GM12891 (cell line): Measurements from ENCODE around the gene PLEKHS1.
"Not testable (repeated sequence)": the region's sequence is repeated elsewhere in the genome, so short reads cannot be mapped to it uniquely, and the experiment has no call there.

Experiments used
- DNase-seq: peaks from one replicate; pipeline ENCODE4 v3.0.0; 2011; ENCODE audit warnings: low spot score; ENCODE audit not compliant: insufficient read length
- FAIRE-seq: peaks from 2 replicates; lab custom pipeline; 2011; peaks lifted over from hg19 to GRCh38; lab: Jason Lieb, UNC
- PAX5 ChIP-seq: IDR thresholded peaks from 2 replicates; pipeline ENCODE4 v1.6.1; 2011; ENCODE audit warnings: low read length, moderate library complexity, mild to moderate bottlenecking; ENCODE audit not compliant: insufficient read depth, severe bottlenecking
- POLR2A ChIP-seq: IDR thresholded peaks from 2 replicates; pipeline ENCODE4 v1.6.1; 2011; ENCODE audit warnings: low read depth, low read length, control low read depth
- POLR2AphosphoS5 ChIP-seq: IDR thresholded peaks from 2 replicates; pipeline ENCODE4 v1.6.1; 2011; ENCODE audit warnings: low read depth, low read length, control low read depth
- POU2F2 ChIP-seq: IDR thresholded peaks from 2 replicates; pipeline ENCODE4 v1.6.1; 2011; ENCODE audit warnings: low read depth, mild to moderate bottlenecking, control low read depth, low read length, moderate library complexity
- SPI1 ChIP-seq: IDR thresholded peaks from 2 replicates; pipeline ENCODE4 v1.6.1; 2011; ENCODE audit warnings: low read depth, low read length, control low read depth
- TAF1 ChIP-seq: IDR thresholded peaks from 2 replicates; pipeline ENCODE4 v1.6.1; 2011; ENCODE audit warnings: low read depth, low read length, control low read depth

The PLEKHS1 gene

GRCh38 chr10:113756940-113757543 is 5.6 kb downstream of the PLEKHS1 start:
- FAIRE-seq = no peak
- TF ChIP-seq POLR2A (no peak), POU2F2 (no peak), SPI1 (no peak), TAF1 (no peak), POLR2AphosphoS5 (no peak), PAX5 (no peak)
- no peak for DNase-seq

GRCh38 chr10:113762083-113762482 is 10.6 kb downstream of the PLEKHS1 start:
- FAIRE-seq (no peak), DNase-seq (no peak)

GRCh38 chr10:113764582-113764981 is 13.1 kb downstream of the PLEKHS1 start:
- DNase-seq (no peak), FAIRE-seq (no peak)
- no peak for TF ChIP-seq POU2F2
- no peak for TF ChIP-seq TAF1
- no peak for TF ChIP-seq POLR2A
- TF ChIP-seq PAX5 = no peak
- no peak for TF ChIP-seq POLR2AphosphoS5
- no peak for TF ChIP-seq SPI1

More at GRCh38 chr10:113762083-113762482, 10.6 kb downstream of the PLEKHS1 start:
- TF ChIP-seq SPI1 (no peak), PAX5 (no peak), POLR2AphosphoS5 (no peak), TAF1 (no peak), POLR2A (no peak), POU2F2 (no peak)

- no peak for DNase-seq
- no peak for TF ChIP-seq SPI1
- TF ChIP-seq PAX5 = no peak
- no peak for TF ChIP-seq POLR2AphosphoS5
- no peak for TF ChIP-seq TAF1
- TF ChIP-seq POU2F2 = no peak
- TF ChIP-seq POLR2A = no peak
- no peak for FAIRE-seq
These were observed 14.4 kb downstream of the PLEKHS1 start for GRCh38 chr10:113765910-113766309.

DNA sequence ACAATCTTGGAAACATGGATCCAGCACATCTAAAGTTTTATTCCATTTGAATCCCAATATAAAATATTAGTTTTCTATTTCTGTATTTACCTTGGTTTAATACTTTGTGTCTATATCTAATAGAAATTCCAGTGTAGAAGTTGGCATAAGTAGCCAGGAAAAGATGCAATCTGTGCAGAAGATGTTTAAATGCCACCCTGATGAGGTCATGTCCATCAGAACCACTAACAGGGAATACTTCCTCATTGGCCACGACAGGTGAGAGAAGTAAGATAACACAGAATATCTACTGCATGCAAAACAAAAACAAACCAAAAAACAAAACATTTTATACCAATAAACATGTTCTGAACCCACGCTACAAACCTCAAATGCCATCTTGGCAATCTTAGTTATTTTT is 15.7 kb downstream of the PLEKHS1 start:
- FAIRE-seq (no peak), DNase-seq (no peak)
- TF ChIP-seq TAF1 (no peak), POLR2AphosphoS5 (no peak), POU2F2 (no peak), PAX5 (no peak), POLR2A (no peak), SPI1 (no peak)

GRCh38 chr10:113770346-113770745 is 18.9 kb downstream of the PLEKHS1 start:
- TF ChIP-seq POU2F2 (no peak), PAX5 (no peak), POLR2A (no peak), POLR2AphosphoS5 (no peak), SPI1 (no peak), TAF1 (no peak)
- DNase-seq = no peak
- FAIRE-seq = no peak

GRCh38 chr10:113771131-113771530 is 19.6 kb downstream of the PLEKHS1 start:
- not testable (repeated sequence) for FAIRE-seq, DNase-seq

DNA sequence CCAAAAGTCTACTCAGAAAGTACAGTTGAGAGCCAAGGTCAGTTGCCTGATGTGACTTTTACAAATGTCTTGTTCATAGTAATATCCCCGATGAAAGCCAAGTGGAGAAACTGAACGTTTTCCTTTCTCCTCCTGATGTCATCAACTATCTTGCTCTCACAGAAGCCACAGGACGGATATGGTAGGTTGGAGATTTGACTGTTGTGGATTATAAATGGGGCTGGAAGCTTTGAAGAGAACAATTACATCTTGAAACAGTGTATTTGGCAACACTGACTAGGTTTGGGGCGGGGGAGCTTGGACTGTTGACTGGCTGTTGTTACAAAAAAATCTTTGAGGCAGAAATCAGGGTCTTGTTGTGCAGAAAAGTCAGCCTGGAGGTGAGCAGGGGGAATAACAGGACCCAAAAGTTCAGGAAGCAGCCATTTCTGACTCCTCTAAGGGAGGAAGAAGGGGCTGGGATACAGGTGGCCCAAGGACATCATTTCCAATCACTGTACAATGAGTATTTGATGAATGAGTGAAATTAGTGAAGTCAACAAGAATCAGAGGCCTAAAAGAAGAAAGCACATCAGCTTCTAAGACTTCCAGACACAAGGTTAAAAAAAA is 24.3 kb downstream of the PLEKHS1 start:
- no peak for FAIRE-seq
- DNase-seq = no peak
- TF ChIP-seq PAX5 = no peak
- TF ChIP-seq POU2F2 = no peak
- TF ChIP-seq TAF1 = no peak
- no peak for TF ChIP-seq SPI1
- TF ChIP-seq POLR2A = no peak
- no peak for TF ChIP-seq POLR2AphosphoS5

DNA sequence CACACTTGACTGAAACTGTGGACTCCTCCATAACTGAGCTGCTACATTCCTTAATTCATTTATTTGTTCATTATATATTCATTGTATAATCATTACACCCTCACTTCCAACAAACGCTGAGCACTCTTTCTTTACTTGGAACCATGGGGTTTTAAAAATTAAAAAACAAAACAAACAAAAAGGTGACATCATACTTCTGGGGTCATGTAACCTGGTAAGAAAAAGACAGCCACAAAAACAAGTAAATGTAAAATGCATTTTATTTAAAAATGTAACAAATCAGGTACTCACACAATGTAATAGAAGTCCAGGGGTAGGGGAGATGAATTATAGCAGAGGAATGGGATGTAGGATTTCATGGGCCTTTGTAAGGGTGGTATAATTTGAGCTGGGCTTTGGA is 25.1 kb downstream of the PLEKHS1 start:
- FAIRE-seq = no peak
- TF ChIP-seq POLR2A (no peak), PAX5 (no peak), POLR2AphosphoS5 (no peak), SPI1 (no peak), POU2F2 (no peak), TAF1 (no peak)
- DNase-seq = no peak

- TF ChIP-seq POU2F2 (no peak), PAX5 (no peak), SPI1 (no peak), POLR2A (no peak), POLR2AphosphoS5 (no peak), TAF1 (no peak)
- peak; percentile 35 for FAIRE-seq
- no peak for DNase-seq
These were observed 29.3 kb downstream of the PLEKHS1 start for GRCh38 chr10:113780681-113781250.
